Bone marrow (tissue), 2 donors: ENCODE measurements around the gene LRRC19.

ENCODE experiments used
- DNase-seq, 2 donors: peaks; one replicate each; lab custom pipeline; 2025; lab: John Stamatoyannopoulos, UW

LRRC19 gene

GRCh38 chr9:27005491-27005890, at the start of gene LRRC19:
LRRC19 (minus strand) TSS chr9:27005672; CDS start chr9:26999694, 5,978 bp downstream.
- DNase-seq: no peak

DNA sequence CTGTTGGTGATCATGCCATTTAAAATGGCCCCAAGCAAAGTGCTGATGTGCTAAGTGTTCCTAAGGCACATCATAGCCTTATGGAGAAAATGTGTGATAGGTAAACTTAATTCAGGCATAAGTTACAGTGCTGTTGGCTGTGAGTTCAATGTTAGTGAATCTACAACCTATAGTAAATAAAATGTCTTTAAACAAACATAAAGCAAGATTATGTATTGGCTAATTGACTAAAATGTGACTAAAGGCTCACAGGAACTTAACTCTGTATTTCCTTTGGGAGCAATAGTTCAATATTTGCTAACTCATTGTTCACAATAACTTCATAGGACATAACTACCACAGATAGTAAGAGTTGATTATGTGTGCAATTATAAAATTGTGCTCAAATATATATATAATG, 49.4 kb upstream of the LRRC19 start:
- DNase-seq: no peak

DNA sequence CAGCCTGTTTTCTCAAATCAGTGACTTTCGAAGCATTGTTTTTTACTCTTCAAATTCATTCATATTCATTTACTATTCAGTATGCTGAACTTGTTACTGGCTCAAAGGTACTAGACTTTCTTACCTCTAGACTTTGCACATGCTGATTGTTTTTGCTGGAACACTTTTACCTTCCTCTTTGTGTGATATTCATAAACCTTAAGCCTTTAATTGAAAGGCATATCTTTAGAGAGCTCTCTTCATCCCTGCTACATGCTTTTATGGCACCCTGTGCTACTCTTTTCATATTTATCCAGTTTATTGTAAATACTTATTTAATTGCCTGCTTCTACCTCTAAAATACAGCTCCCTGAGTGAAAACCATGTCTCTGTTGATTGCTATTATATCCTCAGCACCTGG, 48.7 kb upstream of the LRRC19 start:
- DNase-seq: no peak

GRCh38 chr9:27053369-27054022, 48.0 kb upstream of the LRRC19 start:
- peak in 1 of 2 donors; percentile 47 for DNase-seq

DNA sequence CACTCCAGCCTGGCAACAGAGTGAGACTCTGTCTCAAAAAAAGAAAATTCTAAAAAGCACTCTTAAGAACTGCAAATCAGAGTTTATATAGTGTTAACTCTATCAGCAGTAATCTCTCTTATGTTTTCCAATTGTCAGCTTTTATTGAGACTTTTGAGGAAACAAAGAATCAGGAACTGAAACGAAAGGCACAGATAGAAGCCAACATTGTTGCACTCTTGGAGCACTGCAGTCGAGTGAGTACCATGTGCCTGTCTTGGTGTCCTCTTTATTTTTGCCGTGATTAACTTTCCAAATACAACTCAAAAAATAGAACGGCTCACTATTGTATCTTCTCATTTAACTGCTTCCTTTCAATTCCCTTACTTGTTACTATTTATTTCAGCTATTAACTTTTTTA, 41.7 kb upstream of the LRRC19 start:
- no peak for DNase-seq

DNA sequence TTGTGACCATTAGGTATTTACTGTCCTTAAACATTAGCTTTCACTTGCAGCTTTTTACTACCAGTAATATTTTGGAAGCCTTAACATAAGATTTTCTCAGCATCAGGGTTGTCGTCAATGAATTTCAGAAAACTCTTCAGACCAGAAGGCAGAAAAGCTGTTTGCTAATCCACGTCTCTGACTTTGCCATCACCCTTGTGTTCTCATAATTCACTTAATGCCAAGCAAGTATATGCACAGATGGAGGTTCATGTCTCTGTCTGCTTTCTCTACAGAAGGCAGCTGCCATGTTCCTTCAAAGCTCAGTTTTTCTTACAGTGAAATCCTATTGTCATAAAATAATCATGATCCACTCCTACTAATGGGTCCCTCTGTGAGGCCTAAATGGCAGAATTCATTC, 37.7 kb upstream of the LRRC19 start:
- DNase-seq: no peak

DNA sequence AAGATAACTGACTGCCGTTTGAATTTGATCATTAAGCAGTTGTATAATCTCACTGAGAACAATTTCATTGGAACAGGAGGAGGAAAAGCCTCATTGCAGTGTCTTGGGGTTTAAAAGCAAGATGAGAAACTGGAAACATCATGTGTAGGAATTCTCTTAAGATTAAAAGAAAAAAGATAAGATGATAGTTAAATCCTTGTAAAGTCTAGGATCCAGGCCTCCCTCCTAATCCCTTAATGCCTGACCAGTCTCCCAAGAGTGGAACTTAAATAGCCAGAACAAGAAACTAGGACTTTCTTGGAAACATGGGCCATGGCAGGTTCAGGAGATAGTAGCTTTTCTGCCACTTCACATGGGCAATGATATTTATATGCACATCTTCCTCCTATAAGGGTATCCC, 37.0 kb upstream of the LRRC19 start:
- DNase-seq: no peak

- no peak for DNase-seq
These were observed 36.3 kb upstream of the LRRC19 start for GRCh38 chr9:27041746-27042145.

GRCh38 chr9:27037499-27037898, 32.0 kb upstream of the LRRC19 start:
- DNase-seq: no peak

GRCh38 chr9:27033815-27034403, 28.4 kb upstream of the LRRC19 start:
- peak; percentile 2 to 28 for DNase-seq

GRCh38 chr9:27029186-27029585, 23.7 kb upstream of the LRRC19 start:
- DNase-seq: no peak

GRCh38 chr9:27022920-27023319, 17.4 kb upstream of the LRRC19 start:
- no peak for DNase-seq

GRCh38 chr9:27019589-27019988, 14.1 kb upstream of the LRRC19 start:
- DNase-seq: no peak

GRCh38 chr9:27003426-27004077, 1.9 kb downstream of the LRRC19 start:
- no peak for DNase-seq

- DNase-seq: no peak
These were observed 9.7 kb downstream of the LRRC19 start for GRCh38 chr9:26995810-26996209.

- no peak for DNase-seq
These were observed 22.1 kb downstream of the LRRC19 start for GRCh38 chr9:26983340-26983739.

- peak in 1 of 2 donors; percentile 8 for DNase-seq
These were observed 29.5 kb downstream of the LRRC19 start for GRCh38 chr9:26975728-26976707.

GRCh38 chr9:26974927-26975326, 30.5 kb downstream of the LRRC19 start:
- no peak for DNase-seq

- no peak for DNase-seq
These were observed 31.5 kb downstream of the LRRC19 start for GRCh38 chr9:26973989-26974388.

DNA sequence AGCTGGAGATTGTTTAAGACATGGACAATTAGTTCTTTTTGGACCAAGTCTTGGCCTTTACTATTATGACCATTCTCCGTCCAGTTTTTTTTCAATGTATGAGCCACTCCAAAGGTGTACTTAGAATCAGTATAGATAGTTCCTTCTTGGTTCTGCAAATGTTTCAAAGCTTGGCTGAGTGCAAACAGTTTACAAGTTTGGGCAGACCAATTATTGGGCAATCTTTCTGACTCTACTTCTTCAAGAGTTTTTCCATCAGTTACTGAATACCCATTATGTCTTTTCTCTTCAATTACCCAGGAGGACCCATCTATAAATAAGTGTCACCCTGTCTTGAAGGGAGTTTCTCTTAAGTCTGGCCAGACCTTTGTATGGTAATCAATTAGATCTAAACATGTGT, 33.8 kb downstream of the LRRC19 start:
- DNase-seq: no peak

DNA sequence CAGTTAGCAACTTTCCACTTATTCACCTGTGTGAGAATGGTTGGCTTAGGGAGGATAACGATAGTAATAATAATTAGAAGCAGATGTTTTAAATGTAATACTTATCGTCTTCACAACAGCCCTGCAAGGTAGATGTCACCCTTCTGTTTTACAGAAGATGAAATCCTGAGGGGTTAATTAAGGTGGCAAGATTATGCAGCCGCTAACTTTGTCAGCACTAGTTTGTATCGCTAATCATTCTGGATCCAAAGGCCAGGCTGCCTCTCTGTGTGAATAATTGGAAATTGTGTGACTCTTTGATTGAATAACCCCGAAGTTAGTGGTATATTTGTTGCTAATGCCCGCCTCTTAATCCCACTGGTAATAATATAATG, 48.6 kb downstream of the LRRC19 start:
- DNase-seq: no peak
